GM19468 (cell line): ENCODE measurements around the gene AFM.
A peak's percentile ranks its signal among the peaks of the same experiment; 100 is the strongest.

Experiments
- ATAC-seq: cut with Tn5 transposase; IDR thresholded peaks from one replicate; pipeline ENCODE4 v1.9.1; 2021; ENCODE audit warnings: mild to moderate bottlenecking, moderate library complexity, moderate number of reproducible peaks; ENCODE audit not compliant: unreplicated experiment; ENCODE audit errors: extremely low read depth

AFM gene, protein sequence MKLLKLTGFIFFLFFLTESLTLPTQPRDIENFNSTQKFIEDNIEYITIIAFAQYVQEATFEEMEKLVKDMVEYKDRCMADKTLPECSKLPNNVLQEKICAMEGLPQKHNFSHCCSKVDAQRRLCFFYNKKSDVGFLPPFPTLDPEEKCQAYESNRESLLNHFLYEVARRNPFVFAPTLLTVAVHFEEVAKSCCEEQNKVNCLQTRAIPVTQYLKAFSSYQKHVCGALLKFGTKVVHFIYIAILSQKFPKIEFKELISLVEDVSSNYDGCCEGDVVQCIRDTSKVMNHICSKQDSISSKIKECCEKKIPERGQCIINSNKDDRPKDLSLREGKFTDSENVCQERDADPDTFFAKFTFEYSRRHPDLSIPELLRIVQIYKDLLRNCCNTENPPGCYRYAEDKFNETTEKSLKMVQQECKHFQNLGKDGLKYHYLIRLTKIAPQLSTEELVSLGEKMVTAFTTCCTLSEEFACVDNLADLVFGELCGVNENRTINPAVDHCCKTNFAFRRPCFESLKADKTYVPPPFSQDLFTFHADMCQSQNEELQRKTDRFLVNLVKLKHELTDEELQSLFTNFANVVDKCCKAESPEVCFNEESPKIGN

DNA sequence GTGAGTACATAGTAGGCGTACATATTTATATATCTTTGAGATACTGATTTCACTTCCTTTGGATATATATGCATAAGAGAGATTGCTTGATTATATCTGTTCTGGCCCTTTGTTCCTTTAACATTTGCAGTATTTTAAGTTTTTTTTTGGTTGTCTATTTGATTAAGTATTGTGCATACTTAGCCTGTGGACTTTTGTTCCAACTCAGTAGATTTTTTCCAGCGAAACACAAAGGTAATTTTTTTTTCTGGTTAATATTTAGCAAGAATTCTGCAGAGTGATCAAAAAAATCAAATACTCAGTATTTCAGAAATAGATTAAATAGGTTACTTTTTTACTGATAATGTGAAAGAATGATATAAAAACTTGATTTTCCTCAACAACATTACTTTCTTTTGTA, at the start of gene AFM:
Gene AFM (plus strand): TSS at position 388 of the 400 bp plus-strand sequence. CDS start 31 bp downstream, outside the sequence.
- no peak for ATAC-seq

DNA sequence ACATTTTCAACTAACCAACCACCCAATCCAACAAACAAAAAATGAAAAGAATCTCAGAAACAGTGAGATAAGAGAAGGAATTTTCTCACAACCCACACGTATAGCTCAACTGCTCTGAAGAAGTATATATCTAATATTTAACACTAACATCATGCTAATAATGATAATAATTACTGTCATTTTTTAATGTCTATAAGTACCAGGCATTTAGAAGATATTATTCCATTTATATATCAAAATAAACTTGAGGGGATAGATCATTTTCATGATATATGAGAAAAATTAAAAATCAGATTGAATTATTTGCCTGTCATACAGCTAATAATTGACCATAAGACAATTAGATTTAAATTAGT, 49.8 kb upstream of the AFM start:
- no peak for ATAC-seq

DNA sequence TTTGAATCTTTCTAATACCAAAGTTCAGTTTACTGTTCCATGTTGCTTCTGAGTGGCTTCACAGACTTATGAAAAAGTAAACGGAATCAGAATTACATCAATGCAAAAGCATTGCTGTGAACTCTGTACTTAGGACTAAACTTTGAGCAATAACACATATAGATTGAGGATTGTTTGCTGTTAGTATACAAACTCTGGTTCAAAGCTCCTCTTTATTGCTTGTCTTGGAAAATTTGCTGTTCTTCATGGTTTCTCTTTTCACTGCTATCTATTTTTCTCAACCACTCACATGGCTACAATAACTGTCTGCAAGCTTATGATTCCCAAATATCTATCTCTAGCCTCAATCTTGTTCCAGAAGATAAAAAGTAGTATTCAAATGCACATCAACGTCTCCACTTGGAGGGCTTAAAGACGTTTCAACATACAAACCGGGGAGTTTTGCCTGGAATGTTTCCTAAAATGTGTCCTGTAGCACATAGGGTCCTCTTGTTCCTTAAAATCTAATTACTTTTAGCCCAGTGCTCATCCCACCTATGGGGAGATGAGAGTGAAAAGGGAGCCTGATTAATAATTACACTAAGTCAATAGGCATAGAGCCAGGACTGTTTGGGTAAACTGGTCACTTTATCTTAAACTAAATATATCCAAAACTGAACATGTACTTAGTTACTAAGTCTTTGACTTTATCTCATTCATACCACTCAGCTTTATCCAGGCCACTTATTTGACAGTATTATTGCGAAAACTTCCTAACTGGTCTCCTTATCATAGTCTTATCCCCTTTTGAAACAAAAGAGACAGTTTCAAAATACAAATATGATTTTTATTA, 49.2 kb upstream of the AFM start:
- no peak for ATAC-seq

DNA sequence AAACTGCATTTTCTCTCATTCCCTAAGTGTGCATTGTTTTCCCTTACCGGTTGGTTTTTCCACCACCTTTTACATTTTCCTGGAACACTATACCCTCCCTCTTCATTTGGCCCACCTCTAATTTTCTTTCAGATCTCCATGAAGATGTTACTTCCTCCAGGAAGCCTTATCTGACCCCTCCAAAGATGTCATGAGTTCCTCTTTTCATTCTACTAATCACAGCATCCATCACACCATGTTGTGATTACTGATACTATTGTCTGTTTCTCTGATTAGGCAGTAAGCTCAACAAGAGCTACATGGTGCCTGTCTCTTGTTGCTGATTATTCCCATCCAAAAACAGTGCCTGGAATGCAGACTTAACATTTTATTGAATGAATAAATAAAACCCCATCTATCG, 48.4 kb upstream of the AFM start:
- no peak for ATAC-seq

DNA sequence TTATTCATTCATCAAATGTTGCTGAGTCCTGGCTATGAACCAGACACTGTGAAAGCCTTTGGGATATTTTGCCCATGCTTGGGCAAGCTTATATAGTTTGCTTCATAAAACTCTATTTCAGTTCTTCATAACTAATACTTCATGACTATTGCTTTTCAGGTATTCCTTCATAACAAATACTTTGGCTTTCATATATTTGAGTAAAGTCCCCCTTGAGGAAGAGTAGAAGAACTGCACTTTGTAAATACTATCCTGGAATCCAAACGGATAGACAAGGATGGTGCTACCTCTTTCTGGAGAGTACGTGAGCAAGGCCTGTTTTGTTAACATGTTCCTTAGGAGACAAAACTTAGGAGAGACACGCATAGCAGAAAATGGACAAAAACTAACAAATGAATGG, 47.2 kb upstream of the AFM start:
- ATAC-seq = no peak

DNA sequence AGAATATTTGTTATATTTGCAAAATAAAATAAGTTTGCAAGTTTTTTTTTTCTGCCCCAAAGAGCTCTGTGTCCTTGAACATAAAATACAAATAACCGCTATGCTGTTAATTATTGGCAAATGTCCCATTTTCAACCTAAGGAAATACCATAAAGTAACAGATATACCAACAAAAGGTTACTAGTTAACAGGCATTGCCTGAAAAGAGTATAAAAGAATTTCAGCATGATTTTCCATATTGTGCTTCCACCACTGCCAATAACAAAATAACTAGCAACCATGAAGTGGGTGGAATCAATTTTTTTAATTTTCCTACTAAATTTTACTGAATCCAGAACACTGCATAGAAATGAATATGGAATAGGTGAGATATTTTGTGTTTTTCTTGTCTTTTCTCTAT, 45.6 kb upstream of the AFM start, which contains the start of gene AFP:
Gene AFP (plus strand): TSS at position 238 of the 400 bp plus-strand sequence. CDS start 42 bp downstream, at position 280.
- ATAC-seq = no peak

DNA sequence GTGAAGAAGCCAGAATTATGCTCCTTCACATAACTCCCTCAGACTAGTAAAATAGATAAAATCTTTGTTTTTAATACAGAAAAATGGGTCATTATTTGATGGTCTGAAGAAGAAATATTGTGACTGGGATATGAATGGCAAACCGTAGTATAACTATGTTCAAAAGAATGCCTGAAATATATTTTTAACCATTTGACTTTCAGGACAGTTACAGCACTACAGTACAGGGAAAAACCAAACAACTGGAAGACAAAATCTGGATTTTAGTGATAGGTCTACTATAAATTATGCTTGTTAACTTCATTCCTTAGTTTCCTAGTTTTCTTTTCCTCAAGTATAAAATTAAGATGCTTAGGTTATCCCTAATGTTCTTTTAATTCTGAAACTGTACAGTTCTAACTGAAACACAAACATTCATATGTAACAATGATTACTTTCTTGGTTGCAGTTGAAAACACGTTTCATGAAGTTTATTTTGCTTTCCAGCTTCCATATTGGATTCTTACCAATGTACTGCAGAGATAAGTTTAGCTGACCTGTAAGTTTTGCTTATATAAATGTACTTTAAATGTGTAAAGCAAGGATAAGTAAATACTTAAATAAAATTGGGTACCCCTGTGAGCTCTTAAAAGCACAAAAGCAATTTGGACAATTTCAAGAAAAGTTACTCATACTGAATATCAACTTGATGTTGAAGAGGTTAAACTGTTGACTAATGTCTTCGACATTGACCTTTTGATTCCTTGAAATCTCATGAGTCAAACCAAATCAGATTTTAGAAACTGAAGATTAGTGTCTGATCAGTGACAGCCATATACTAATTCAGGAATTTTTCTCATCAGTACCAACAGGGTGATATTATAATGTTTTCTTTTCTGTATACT, 44.6 kb upstream of the AFM start:
- ATAC-seq = no peak

DNA sequence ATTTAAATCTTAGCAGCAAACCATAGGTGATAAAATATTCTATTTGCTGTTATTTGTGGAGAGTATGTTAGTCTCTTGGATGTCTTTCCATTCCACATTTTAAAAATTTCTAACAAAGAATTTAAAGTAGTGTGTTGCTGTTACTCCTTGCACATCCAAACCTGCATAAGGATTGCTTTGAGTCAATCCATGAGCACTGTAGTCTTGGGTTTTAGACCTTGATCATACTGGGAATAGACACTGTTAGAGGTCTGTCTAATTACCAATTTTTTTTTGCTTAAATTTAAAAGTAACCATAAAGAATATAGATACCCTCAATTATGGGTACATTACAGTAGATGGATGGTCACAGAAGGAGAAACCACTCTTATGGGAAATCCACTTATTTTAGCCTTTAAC, 44.0 kb upstream of the AFM start:
- ATAC-seq = no peak

DNA sequence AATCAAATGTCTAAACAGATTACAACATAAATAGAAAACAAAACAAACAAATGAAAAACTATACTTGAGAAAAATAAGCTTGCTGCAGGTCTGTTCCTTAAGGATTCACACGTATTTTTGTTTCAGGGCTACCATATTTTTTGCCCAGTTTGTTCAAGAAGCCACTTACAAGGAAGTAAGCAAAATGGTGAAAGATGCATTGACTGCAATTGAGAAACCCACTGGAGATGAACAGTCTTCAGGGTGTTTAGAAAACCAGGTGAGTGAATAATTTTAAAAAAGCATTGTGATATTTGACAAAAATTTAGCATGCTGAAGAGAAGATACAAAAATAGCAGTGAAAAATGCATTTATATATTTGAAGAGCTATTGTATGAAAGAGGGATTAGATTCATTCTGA, 43.5 kb upstream of the AFM start:
- no peak for ATAC-seq

DNA sequence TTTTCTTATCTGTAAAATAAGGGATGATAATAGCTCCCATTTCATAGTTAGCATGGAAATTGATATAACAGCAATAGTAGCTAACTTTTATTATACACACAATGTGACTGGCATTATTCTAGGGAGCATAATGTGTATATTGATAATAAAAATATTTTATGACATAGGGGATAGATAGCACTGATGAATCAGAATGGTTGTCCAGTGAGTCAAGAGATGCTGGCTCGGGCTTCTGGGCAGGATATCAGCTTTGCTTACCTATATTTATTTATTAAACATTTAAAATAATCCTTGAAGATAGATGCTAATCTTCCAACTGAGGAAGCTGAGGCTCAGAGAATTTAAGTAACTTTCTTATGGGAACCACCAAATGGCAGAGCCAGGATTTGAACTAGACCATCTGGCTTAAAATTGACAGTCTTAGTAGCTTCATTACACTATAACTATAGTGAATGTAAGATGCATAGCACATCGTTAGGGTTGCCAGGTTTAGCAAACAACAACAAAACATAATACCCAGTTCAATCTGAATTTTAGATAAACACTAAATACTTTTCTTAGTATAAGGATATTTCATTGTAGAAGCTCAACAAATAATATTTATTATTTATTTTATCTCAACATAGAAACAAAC, 42.8 kb upstream of the AFM start:
- ATAC-seq = no peak

DNA sequence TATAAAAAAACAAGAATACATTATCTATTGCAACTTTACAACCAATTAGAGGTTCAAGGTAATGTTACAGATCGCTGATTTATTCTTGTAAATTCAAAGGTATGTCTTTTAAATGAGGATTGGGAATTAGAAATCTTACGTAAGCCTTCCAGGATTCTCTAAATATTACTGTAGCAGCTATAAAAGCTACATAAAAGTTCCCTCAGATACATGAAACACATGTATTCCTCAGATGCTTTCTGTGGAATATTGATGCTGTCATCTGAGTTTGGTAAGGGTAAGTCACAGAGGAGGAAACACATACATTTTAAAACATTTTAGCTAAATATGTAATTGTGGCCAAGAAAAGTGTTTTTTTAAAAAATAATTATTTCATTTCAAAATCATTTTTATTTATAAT, 42.1 kb upstream of the AFM start:
- no peak for ATAC-seq

DNA sequence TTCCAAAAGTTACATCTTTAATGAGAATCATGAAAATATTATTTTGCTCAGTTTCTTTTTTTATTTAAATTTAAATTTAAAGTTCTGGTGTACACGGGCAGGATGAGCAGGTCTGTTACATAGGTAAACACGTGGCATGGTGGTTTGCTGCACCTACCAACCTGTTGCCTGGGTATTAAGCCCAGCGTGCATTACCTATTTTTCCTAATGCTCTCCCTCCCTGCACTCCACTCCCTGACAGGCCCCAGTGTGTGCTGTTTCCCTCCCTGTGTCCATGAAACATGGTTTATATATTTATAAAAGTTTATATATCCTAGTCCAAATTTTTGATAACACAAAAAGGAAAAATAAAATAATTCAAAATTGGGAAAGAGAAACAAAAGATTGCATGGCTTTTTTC, 41.6 kb upstream of the AFM start:
- no peak for ATAC-seq

DNA sequence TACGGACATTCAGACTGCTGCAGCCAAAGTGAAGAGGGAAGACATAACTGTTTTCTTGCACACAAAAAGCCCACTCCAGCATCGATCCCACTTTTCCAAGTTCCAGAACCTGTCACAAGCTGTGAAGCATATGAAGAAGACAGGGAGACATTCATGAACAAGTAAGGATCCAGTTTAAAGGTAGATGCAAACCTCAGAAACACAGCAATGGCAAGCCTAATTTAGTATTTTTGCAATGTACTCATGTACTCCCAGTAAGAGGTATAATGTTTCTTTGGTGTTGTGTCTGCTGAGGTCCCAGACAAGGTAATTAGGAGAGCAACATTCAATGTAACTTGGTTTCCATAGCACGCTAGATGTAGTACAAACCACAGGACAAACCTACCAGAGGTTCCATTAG, 40.9 kb upstream of the AFM start:
- ATAC-seq = no peak

DNA sequence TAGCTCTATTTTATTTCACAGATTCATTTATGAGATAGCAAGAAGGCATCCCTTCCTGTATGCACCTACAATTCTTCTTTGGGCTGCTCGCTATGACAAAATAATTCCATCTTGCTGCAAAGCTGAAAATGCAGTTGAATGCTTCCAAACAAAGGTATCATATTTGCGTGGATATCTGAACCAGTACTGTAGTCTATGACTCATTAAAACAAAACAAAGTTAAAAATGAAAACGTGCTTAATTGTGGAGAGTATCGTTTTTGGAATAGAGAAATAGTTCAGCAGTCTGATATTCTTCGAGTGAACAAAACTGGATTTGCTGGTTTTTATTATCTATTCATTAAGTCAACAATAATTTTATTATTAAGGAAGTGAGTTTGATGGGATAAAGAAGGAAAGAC, 39.3 kb upstream of the AFM start:
- no peak for ATAC-seq

DNA sequence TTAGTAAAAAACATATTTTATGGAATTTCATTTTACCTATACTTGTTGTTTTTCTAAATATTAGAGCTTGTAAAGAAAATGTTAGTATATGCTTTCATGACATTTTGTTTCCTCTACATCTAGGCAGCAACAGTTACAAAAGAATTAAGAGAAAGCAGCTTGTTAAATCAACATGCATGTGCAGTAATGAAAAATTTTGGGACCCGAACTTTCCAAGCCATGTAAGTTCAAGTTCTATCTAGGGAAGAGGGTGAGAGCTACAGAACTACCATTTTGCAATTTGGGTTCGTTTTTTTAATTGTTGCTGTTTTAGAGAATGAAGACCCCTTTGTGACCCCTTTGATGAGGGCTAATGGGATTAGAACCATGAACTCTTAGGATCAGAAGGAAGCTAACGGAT, 38.3 kb upstream of the AFM start:
- no peak for ATAC-seq

DNA sequence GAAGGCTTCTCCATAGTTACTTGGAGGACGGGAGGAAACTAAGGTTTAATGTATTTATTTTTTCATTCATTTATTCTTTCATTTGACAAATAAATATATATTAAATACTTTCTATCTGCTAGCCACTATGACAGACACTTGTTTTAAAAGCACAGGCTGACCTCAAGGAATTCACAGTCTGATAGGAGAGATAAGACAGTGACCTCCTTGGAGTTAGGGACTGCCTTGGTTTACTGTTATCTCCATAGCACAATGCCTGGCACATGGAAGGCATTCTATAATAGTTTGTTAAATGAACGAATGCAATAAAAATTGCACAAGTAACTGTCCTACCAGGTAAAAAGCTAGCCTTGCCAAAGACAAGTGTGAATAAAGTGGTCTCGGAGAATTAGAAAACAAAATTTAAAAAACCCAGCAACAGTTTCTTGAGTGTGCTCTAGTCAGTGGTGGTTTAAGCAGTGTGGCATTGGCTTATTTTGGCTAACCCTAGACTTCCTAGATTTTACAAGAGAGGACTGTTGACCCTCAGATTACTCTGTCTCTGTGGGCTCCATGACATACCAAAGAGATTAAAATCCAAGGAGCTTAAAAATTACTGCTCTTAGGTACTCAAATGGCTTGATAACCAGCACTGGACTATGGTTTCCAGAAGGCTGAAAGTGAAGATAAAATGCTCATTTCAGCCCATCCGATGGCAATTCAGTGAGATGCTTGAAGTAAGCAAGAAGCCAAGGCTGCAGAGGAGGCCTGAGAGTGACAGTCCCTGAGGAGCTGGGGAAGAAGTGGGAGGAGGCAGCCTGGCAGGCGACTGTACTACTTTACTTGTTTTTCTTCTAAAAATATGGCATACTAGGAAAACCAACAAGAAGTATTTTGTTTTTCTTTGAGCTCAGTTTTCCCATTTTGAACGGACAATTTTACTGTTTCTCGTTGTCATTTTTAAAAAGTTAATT, 35.9 kb upstream of the AFM start:
- no peak for ATAC-seq

DNA sequence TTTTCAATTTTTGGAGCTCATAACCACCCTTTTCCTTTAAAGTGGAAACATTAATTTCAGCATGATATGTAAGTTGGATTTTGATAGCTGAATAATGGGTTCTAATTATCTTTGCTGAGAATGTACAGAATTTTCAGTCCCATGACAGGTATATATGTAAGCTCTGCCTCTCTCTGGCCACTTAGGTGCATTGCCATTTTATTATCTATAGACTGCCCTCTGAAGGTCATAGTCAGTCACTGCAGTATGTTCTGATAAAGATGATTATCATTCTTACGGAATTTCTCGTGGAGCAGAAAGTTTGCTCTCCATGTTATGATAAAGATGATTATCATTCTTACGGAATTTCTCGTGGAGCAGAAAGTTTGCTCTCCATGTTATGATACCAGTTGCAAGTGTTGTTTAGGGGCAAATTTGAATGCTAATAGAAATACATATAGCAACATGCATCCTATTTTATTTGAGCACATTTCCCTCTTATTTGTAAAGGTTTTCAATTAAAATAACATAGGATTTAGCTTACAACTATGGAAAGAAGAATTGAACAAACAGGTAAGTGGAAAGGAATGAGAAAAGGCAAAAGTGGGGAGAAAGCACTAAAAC, 35.1 kb upstream of the AFM start:
- ATAC-seq = peak; percentile 84

DNA sequence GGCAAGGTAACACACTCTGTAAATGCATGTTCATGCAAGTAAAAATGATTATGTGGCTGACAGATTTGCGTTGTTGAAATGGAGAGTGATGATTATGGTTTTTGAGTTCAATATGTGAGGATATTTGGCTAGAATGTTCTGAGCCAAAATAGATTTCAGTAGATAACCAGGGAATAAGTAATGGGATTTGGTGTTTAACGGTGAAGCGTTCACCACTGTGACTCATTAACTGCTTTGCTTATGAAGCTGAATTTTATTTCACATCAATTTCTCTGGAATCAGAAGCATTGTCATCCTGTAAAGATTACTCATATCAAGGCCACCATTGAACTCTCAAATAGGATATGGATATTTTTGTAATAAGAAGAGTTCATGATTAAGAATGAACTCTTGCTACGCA, 33.9 kb upstream of the AFM start:
- no peak for ATAC-seq
